GM18519 (cell line): Measurements from ENCODE around the gene CLTCL1.
"Not testable (repeated sequence)": the region's sequence is repeated elsewhere in the genome, so short reads cannot be mapped to it uniquely, and the experiment has no call there.

ENCODE experiments used
- ATAC-seq: cut with Tn5 transposase; IDR thresholded peaks from one replicate; pipeline ENCODE4 v1.9.1; 2021; ENCODE audit warnings: mild to moderate bottlenecking, moderate library complexity; ENCODE audit not compliant: unreplicated experiment, low FRiP score

The CLTCL1 gene

GRCh38 chr22:19291580-19292457 is at the start of gene CLTCL1:
CLTCL1 (minus strand) TSS chr22:19291719; CDS start chr22:19291641, 78 bp downstream.
- ATAC-seq: no peak

- ATAC-seq: no peak
Measured at GRCh38 chr22:19337137-19337536, 45.6 kb upstream of the CLTCL1 start.

- no peak for ATAC-seq
Measured at GRCh38 chr22:19336133-19337075, 44.9 kb upstream of the CLTCL1 start.

GRCh38 chr22:19331975-19332374 is 40.5 kb upstream of the CLTCL1 start:
- no peak for ATAC-seq

GRCh38 chr22:19331474-19331873 is 40.0 kb upstream of the CLTCL1 start:
- no peak for ATAC-seq

GRCh38 chr22:19330865-19331418 is 39.4 kb upstream of the CLTCL1 start:
- no peak for ATAC-seq

- not testable (repeated sequence) for ATAC-seq
Measured at GRCh38 chr22:19330205-19330604, 38.7 kb upstream of the CLTCL1 start.

- no peak for ATAC-seq
Measured at GRCh38 chr22:19329454-19329853, 37.9 kb upstream of the CLTCL1 start.

- ATAC-seq: no peak
Measured at GRCh38 chr22:19325296-19325948, 33.9 kb upstream of the CLTCL1 start.

- not testable (repeated sequence) for ATAC-seq
Measured at GRCh38 chr22:19323420-19323819, 31.9 kb upstream of the CLTCL1 start.

GRCh38 chr22:19321757-19322156 is 30.2 kb upstream of the CLTCL1 start:
- no peak for ATAC-seq

- not testable (repeated sequence) for ATAC-seq
Measured at GRCh38 chr22:19320136-19320535, 28.6 kb upstream of the CLTCL1 start.

GRCh38 chr22:19319281-19319680 is 27.8 kb upstream of the CLTCL1 start:
- ATAC-seq: no peak

- no peak for ATAC-seq
Measured at GRCh38 chr22:19317865-19318264, 26.3 kb upstream of the CLTCL1 start.

- ATAC-seq: no peak
Measured at GRCh38 chr22:19307872-19308271, 16.4 kb upstream of the CLTCL1 start.

GRCh38 chr22:19306535-19306934 is 15.0 kb upstream of the CLTCL1 start:
- not testable (repeated sequence) for ATAC-seq

GRCh38 chr22:19304547-19304946 is 13.0 kb upstream of the CLTCL1 start:
- no peak for ATAC-seq

- ATAC-seq: no peak
Measured at GRCh38 chr22:19303785-19304184, 12.3 kb upstream of the CLTCL1 start.

- no peak for ATAC-seq
Measured at GRCh38 chr22:19295733-19296132, 4.2 kb upstream of the CLTCL1 start.

- no peak for ATAC-seq
Measured at GRCh38 chr22:19292458-19293230, 1.1 kb upstream of the CLTCL1 start.
